ENCODE data around the gene MCL1.
"Not testable (repeated sequence)": the region's sequence is repeated elsewhere in the genome, so short reads cannot be mapped to it uniquely, and the experiment has no call there.

Gene MCL1

GRCh38 chr1:150579110-150579944 lies at the start of gene MCL1:
Gene MCL1 (minus strand): TSS chr1:150579610. CDS start chr1:150579530, 80 bp downstream.
- peak; percentile 94 for DNase-seq
- H3K4me3 Mint-ChIP-seq, result peak within 1 kb of the TSS; percentile 96
- CTCF ChIA-PET, result interaction anchor here (0.9 to 13.1 kb wide), 10 partner anchors 9 to 343 kb away, joined by 3 to 221 read pairs (median 4); partner anchors contain the start of gene ENSA
- H3K4me1 Mint-ChIP-seq, result peaks cover 29% of the 10 kb centered on the region
- H3K27ac Mint-ChIP-seq, result peak within 1 kb of the TSS; percentile 96
- H3K27me3 Mint-ChIP-seq, result no peaks in the 10 kb centered on the region
- no peaks in the 10 kb centered on the region for H3K9me3 Mint-ChIP-seq
- peaks cover 49% of the 10 kb centered on the region for H3K36me3 Mint-ChIP-seq

- H3K27ac Mint-ChIP-seq, result no peak overlapping the region
- no peaks in the 10 kb centered on the region for H3K27me3 Mint-ChIP-seq
- CTCF ChIA-PET, result interaction anchor here (0.9 to 3.6 kb wide), 6 partner anchors 8 to 345 kb away, joined by 3 to 58 read pairs (median 4); partner anchors contain the start of gene MCL1
- peaks cover 26% of the 10 kb centered on the region for H3K4me1 Mint-ChIP-seq
- no peak for DNase-seq
- H3K36me3 Mint-ChIP-seq, result peaks cover 39% of the 10 kb centered on the region
- no peak overlapping the region for H3K4me3 Mint-ChIP-seq
- no peaks in the 10 kb centered on the region for H3K9me3 Mint-ChIP-seq
These were observed 49.3 kb upstream of the MCL1 start for GRCh38 chr1:150628766-150629114.

- Mint-ChIP-seq H3K27ac (no peak overlapping the region), H3K9me3 (no peaks in the 10 kb centered on the region), H3K4me3 (no peak overlapping the region), H3K36me3 (peaks cover 43% of the 10 kb centered on the region), H3K4me1 (peaks cover 34% of the 10 kb centered on the region), H3K27me3 (no peaks in the 10 kb centered on the region)
- CTCF ChIA-PET, result interaction anchor here (1.2 to 3.6 kb wide), 6 partner anchors 8 to 295 kb away, joined by 3 to 58 read pairs (median 4); no protein-coding TSS in a partner anchor
- DNase-seq, result no peak
These were observed 48.5 kb upstream of the MCL1 start for GRCh38 chr1:150627826-150628410.

DNA sequence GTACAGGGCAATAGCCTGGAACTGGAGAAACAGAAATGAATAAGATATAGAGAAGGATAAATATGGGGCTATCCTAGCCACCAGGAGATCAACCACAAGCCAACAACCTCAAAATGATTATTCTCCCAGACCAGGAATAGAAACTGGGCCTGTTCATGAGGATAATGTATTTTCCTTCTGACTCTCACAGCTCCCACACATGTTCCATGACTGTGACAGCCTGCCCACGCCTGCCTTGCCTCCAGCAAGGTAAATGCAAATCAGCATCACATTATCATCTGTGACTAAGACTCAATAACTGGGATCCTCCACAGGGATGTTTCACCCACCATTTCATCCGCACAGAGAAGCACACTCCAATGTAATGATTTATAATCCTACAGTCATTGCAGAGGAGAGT lies 46.7 kb upstream of the MCL1 start:
- CTCF ChIA-PET, result interaction anchor here (1.5 to 1.6 kb wide), 2 partner anchors 54 to 65 kb away, joined by 5 to 13 read pairs; no protein-coding TSS in a partner anchor
- Mint-ChIP-seq H3K9me3 (no peaks in the 10 kb centered on the region), H3K27me3 (no peaks in the 10 kb centered on the region), H3K4me3 (no peak overlapping the region), H3K4me1 (peaks cover 51% of the 10 kb centered on the region), H3K27ac (peak overlapping the region; percentile 33), H3K36me3 (peaks cover 54% of the 10 kb centered on the region)
- no peak for DNase-seq

GRCh38 chr1:150624546-150624945 lies 45.1 kb upstream of the MCL1 start:
- DNase-seq, H3K27me3 Mint-ChIP-seq, H3K4me3 Mint-ChIP-seq, H3K27ac Mint-ChIP-seq, H3K9me3 Mint-ChIP-seq: not testable (repeated sequence)
- peaks cover 58% of the 10 kb centered on the region for H3K36me3 Mint-ChIP-seq
- H3K4me1 Mint-ChIP-seq, result peaks cover 62% of the 10 kb centered on the region
- CTCF ChIA-PET, result interaction anchor here (0.8 to 6.3 kb wide), 3 partner anchors 45 to 298 kb away, joined by 3 to 164 read pairs (median 4); partner anchors contain the start of gene MCL1

DNA sequence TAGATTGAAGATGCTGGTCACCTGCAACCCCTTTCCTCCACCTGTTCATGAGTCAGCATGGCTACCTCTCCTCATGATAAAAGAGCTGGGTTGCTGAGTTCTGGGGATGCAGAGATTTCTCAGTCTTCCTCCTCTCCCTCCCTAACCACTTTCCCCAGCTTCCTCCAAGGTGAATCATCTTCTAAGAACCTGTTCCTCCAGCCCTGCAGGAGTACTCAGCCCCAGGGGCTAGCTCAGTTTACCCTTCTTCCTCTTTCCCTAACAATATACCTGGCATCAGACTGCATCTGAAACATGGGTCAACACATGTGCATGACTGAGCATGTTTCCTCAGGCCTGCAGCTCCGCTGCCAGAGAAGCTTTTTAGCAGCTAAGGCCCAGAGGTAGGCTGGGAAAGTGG lies 44.7 kb upstream of the MCL1 start:
- not testable (repeated sequence) for H3K27ac Mint-ChIP-seq, DNase-seq, H3K9me3 Mint-ChIP-seq, H3K4me3 Mint-ChIP-seq, H3K27me3 Mint-ChIP-seq
- CTCF ChIA-PET, result interaction anchor here (0.8 to 6.3 kb wide), 3 partner anchors 44 to 298 kb away, joined by 3 to 164 read pairs (median 4); partner anchors contain the start of gene MCL1
- Mint-ChIP-seq H3K36me3 (peaks cover 63% of the 10 kb centered on the region), H3K4me1 (peaks cover 62% of the 10 kb centered on the region)

- Mint-ChIP-seq H3K9me3 (no peaks in the 10 kb centered on the region), H3K4me3 (no peak overlapping the region), H3K36me3 (peaks cover 57% of the 10 kb centered on the region), H3K27ac (peak overlapping the region; percentile 78), H3K27me3 (no peaks in the 10 kb centered on the region), H3K4me1 (peaks cover 58% of the 10 kb centered on the region)
- DNase-seq, result no peak
- CTCF ChIA-PET, result interaction anchor here (0.7 to 6.3 kb wide), 6 partner anchors 37 to 373 kb away, joined by 3 to 164 read pairs (median 3); partner anchors contain the start of gene MCL1
These were observed 43.0 kb upstream of the MCL1 start for GRCh38 chr1:150622303-150622975.

DNA sequence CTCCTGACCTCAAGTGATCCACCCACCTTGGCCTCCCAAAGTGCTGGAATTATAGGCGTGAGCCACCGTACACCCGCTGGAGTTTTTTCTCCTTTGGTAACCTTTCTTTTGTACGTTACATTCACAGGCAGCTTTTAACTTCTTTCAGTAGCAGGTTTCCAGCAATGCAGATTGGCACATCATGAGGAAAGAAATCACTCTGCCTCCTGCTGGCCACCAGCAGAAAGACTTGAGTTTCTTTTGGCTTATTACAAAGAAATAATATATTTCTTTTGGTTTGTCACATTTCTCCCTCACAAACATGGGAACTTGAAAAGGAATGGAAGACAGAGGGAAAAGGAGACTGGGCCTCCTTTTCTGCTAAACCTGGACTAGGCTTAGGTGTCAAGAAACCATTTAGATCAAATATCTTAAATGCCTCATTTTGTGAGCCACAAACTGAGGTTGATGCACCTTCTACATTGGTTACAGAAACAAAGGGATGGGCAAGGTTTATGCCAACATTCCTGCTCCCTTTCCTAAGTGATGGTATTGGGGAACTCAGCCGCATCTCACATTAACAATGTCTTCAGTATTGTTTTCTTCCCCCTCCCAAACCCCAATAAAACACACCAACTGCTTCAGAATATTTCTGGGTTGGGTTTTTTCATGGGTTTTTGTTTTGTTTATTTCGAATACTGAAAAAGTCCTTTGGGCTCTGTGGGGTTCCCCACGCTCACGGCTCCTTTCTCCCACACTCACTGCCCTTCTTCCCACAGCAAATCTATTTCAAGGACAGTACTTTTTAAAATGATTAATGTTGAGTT lies 42.3 kb upstream of the MCL1 start:
- peaks cover 60% of the 10 kb centered on the region for H3K4me1 Mint-ChIP-seq
- DNase-seq, result peak; percentile 77
- no peak overlapping the region for H3K4me3 Mint-ChIP-seq
- CTCF ChIA-PET, result interaction anchor here (0.7 to 6.3 kb wide), 9 partner anchors 8 to 374 kb away, joined by 3 to 164 read pairs (median 3); partner anchors contain the start of genes ENSA, MCL1 and SETDB1
- peaks cover 55% of the 10 kb centered on the region for H3K36me3 Mint-ChIP-seq
- peak overlapping the region; percentile 78 for H3K27ac Mint-ChIP-seq
- H3K9me3 Mint-ChIP-seq, result no peaks in the 10 kb centered on the region
- H3K27me3 Mint-ChIP-seq, result no peaks in the 10 kb centered on the region

DNA sequence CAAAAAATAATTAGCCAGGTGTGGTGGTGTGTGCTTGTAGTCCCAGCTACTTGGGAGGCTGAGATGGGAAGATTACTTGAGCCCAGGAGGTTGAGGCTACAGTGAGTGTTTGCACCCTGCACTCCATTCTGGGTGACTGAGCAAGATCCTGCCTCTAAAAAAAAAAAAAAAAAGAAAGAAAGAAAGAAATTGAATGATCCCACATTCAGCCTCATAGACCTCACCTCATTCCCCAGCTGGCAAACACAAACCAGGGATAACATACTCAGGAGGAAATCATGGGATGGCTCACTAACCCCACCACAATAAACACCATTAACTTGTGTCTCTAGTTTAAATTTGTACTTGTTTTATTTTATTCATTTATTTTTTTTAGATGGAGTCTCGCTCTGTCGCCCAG lies 41.5 kb upstream of the MCL1 start:
- no peak for DNase-seq
- peak overlapping the region; percentile 50 for H3K27ac Mint-ChIP-seq
- H3K27me3 Mint-ChIP-seq, result no peaks in the 10 kb centered on the region
- peaks cover 64% of the 10 kb centered on the region for H3K4me1 Mint-ChIP-seq
- no peaks in the 10 kb centered on the region for H3K9me3 Mint-ChIP-seq
- H3K36me3 Mint-ChIP-seq, result peaks cover 57% of the 10 kb centered on the region
- CTCF ChIA-PET, result interaction anchor here (0.9 to 6.3 kb wide), 10 partner anchors 9 to 305 kb away, joined by 3 to 164 read pairs (median 7); partner anchors contain the start of genes ENSA, GOLPH3L, MCL1 and SETDB1
- H3K4me3 Mint-ChIP-seq, result no peak overlapping the region

DNA sequence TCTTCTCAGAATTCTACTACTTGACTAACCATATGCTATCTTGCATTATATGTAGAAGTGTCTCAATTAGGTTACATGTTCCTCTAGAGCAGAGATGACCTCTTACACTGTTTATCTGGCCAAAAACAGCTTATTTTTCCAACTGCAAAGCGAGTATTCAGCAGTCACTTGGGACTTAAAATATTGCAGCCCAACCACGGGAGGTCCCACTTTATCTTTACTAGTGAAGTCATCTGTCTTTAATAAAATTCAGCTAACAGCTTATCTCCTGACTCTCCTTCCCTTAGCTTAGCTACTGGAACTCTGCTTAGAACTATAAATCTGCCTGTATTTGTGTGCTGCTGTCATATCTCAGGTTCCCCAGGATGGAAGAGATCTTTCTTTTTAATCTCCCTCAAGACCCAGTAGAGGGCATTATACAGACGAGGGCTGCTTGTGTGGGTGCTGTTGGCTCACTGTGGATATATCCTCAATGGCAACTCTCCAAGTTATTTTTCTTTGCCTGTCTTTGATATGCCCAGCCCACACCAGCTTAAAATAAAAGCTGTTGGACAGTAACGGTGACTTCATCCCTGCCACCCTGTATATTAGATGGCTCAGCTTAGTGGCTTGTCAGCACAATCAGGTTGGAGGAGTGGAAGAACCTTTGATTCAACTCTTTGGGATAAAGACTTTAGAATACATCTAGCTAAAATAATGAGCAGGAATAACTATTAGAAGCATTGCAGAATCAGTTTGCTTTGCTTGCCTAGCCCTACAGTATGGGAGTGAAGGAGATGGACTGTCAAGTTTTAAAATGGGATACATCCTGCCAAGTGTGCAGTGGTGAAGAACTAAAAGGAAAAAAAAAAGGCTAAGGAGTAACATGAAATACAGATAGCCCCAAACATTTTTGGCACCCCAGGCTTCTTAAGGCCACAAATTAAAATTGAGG lies 40.4 kb upstream of the MCL1 start:
- Mint-ChIP-seq H3K27me3 (no peaks in the 10 kb centered on the region), H3K36me3 (peaks cover 56% of the 10 kb centered on the region), H3K4me1 (peaks cover 70% of the 10 kb centered on the region), H3K9me3 (no peaks in the 10 kb centered on the region), H3K4me3 (no peak overlapping the region), H3K27ac (peak overlapping the region; percentile 63)
- CTCF ChIA-PET, result interaction anchor here (1.1 to 6.3 kb wide), 9 partner anchors 10 to 362 kb away, joined by 3 to 164 read pairs (median 7); partner anchors contain the start of genes ANXA9, ENSA, GOLPH3L and MCL1
- no peak for DNase-seq

DNA sequence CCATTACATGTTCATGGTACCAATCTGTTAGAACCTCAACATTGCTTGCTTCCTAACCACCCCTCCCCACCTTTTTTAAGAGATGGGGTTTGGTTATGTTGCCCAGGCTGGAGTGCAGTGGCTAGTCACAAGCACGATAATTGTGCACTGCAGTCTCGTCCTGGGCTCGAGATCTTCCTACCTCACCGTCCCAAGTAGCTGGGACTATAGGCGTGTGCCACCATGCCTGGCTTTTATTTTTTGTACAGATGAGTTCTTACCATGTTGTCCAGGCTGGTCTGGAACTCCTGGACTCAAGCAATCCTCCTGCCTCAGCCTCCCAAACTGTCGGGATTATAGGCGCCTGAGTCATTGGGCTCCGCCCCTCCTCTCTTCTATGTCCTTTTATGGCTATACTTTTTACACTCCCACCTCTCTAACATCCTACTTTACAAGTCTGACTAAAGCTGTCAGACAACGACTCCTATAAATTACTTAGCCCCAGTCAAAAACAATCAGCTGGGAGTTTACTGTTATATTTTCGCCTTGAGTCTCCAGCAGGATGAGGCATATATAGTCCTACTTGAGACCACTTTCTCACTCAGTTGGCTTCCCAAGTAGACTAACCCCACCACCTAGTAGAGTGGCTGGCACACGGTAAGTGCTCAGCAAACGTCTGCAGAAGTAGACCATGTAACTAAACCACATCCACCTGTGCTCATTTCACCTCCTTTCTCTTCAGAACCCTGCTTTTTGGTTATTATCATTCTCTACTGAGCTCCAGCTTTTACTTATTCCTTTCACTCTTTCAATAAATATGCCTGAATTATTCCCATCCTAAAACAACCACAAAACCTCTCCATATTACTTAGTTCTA lies 36.2 kb upstream of the MCL1 start:
- no peak for DNase-seq
- H3K4me3 Mint-ChIP-seq, result no peak overlapping the region
- H3K27me3 Mint-ChIP-seq, result no peaks in the 10 kb centered on the region
- CTCF ChIA-PET, result interaction anchor here (0.5 to 6.9 kb wide), 4 partner anchors 12 to 58 kb away, joined by 3 to 56 read pairs (median 4); partner anchors contain the start of gene ENSA
- peak overlapping the region; percentile 22 for H3K27ac Mint-ChIP-seq
- H3K9me3 Mint-ChIP-seq, result no peaks in the 10 kb centered on the region
- H3K4me1 Mint-ChIP-seq, result peaks cover 68% of the 10 kb centered on the region
- peaks cover 41% of the 10 kb centered on the region for H3K36me3 Mint-ChIP-seq

All from activated naive CD4-positive, alpha-beta T cell treated with anti-CD3 and anti-CD28 coated beads, Interleukin-2, amount 10 ng/mL, durations not matched to agents 7 days and 5 days (primary cell).